Measurements from ENCODE around the gene ACVR1C.

GRCh38 chr2:157574165-157574564 lies 54.5 kb downstream of the ACVR1C start:
- TF ChIP-seq CTCF (IDR thresholded peaks at IDR 0.05; ENCODE audit: low read depth, low read length) (no peak), MYC (IDR thresholded peaks at IDR 0.05; ENCODE audit: low read depth, low read length) (no peak)

Data from NB4 (cell line).